T47D (cell line): ENCODE results near the gene TPPP.

Source experiments
- DNase-seq, 2 experiments: peaks; one replicate each; pipeline versions ENCODE4 v3.0.0 to v3.0.0-alpha.2; 2011 to 2012; ENCODE audit warnings: low read depth in 1 of 2, low spot score in 1 of 2
- JUND ChIP-seq: IDR thresholded peaks from 2 replicates; pipeline ENCODE4 v1.6.1; 2012; ENCODE audit warnings: low read depth
- in situ Hi-C: cut with HindIII; loops from 2 replicates; pipeline ENCODE4 v1.10.0; 2016; ENCODE audit warnings: low sequenced_read_pairs, low pct_unique_long_range_greater_than_20kb

TPPP gene

DNA sequence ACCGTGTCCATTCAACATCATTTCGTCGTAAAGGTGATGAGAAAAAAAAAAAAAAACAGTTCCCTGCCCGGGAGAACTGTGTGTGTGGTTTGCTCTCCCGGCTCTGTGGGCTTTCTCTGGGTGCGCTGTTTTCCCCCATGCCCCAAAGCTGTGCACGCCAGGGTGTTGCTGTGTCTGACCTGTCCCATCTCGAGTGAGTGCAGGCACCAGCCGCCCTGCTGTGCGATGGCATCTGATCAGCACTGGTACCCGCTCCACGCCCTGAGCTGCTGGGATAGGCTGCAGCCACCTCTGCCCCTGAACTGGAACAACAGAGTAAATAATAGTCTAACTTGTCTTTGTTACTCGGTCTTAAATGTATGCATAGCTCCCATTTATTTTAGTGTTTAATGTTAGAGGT is 47.7 kb downstream of the TPPP start:
- in situ Hi-C loops = no loop called here
- no peak for TF ChIP-seq JUND
- no peak for DNase-seq

DNA sequence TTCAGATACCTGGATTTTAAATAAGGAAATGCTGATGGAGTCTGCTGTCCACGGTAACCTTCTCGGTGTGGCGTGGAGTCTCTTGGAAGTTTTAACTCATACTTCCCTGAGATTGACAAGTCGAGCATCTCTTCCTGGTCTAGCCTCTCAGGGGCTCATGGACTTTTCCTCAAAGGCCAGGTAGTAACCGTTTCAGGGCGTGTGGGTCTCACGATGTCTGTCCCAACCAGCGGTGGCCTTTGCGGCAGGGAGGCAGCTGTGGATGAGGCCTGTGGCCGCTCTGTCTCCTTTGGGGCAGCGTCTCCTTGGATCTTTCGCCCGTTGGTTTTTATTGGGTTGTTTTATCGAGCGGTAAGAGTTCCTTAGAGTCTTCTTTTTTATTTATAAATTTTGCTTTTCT is 48.2 kb downstream of the TPPP start:
- no peak for DNase-seq
- TF ChIP-seq JUND = no peak
- in situ Hi-C loops = no loop called here

DNA sequence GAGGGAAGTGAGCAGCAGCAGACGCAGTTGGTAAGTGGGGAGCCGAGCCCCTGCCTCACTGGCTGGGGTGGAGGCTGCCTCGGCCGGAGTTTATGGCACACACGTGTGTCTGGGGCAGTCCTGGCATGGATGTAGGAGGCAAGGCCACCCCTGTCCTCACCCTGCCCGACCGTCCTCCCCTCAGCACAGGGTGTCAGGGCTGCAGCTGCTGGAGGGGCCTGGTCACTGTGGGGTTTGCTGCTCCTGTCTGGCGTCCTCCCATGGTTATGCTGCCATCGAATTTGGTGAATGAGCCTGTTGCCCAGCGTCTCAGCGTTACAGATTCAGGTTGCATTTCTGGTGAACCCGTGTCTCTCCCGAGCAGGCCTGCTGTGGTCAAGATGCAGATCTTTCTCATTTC is 48.6 kb downstream of the TPPP start:
- TF ChIP-seq JUND = no peak
- no peak for DNase-seq
- in situ Hi-C loops = no loop called here

DNA sequence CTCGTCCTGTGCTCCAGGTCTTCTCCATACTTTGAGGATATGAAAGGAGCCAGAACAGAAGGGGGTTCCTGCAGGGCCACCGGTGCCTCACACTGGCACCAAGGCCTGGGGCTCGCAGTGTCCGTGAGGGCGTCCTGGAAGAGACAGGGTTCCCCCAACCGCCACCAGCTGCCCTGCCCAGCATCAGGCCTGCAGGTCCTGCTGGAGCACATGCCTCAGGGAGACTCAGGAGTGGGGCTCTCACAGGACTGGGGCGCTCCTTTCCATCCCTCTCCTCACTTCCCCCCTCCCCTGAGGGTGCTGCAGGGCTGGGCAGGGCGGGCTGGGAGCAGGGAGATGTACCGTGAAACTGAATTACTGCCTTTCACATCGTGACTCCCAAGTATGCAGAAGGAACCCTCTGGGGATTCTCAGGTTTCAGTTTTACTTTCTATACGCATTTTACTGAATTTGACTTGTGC is 49.3 kb downstream of the TPPP start:
- DNase-seq = no peak
- in situ Hi-C loops = no loop called here
- TF ChIP-seq JUND = no peak

DNA sequence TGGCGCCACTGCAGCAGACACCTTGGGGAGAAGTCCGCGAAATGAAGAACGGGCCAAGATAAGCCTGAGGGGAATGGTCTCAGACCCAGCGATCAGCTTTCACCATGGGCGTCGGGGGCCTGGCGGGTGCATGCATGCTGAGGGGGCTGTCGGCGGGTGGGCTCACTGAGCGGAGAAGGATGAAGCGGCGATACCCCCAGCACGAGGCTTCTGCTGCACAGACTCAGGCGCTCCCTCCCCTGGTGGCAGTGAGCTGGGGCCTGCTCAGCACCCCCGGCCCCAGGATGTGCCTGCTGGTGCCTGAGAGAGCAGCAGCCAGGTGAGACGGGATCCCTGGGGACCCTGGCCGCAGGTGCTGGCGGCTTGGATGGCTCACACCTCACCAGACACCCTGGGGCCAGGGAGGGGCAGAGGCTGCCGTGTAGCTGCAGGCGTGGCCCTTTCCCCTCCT is 49.8 kb downstream of the TPPP start:
- in situ Hi-C loops = no loop called here
- TF ChIP-seq JUND = no peak

DNA sequence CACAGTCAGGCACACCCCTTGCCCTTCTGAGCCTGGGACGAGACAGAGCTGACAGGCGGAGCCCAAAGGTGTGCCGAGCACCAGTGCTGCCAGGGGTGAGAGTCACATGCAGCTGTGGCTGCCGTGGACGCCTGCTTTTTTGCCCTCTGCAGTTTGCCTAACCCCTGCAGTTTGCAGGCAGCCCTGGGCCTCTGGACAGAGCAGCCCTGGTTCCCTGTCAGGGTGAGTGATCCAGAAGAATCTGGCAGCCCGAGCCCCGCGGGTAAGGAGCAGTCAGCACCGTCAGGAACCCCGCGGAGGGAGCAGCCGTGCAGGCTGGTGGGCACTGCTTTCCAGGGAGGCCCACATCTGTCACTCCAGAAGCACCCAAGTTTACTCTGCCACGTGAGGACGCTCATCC is 50.7 kb downstream of the TPPP start:
- no peak for DNase-seq
- no peak for TF ChIP-seq JUND
- in situ Hi-C loops = no loop called here

More for the DNA sequence above, 49.8 kb downstream of the TPPP start:
- no peak for DNase-seq

DNA sequence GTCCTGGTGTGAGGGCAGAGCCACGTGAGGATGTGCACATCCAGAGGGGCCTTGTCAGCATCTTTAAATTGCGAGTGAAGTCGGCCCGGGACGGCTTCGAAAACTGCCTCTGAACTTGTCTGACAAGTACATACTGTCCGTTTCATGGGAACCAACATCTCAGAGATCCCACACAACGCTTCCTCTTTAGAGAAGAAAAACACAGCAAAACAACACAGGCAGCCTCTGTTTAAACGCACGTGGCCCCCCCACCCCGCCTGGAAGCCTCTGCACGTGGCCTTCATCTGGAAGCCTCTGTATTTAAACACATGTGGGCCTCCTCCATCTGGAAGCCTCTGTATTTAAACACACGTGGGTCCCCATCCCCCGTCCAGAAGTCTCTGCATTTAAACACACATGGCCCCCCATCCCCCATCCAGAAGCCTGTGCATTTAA is 51.8 kb downstream of the TPPP start:
- TF ChIP-seq JUND = no peak
- in situ Hi-C loops = no loop called here
- DNase-seq = no peak

DNA sequence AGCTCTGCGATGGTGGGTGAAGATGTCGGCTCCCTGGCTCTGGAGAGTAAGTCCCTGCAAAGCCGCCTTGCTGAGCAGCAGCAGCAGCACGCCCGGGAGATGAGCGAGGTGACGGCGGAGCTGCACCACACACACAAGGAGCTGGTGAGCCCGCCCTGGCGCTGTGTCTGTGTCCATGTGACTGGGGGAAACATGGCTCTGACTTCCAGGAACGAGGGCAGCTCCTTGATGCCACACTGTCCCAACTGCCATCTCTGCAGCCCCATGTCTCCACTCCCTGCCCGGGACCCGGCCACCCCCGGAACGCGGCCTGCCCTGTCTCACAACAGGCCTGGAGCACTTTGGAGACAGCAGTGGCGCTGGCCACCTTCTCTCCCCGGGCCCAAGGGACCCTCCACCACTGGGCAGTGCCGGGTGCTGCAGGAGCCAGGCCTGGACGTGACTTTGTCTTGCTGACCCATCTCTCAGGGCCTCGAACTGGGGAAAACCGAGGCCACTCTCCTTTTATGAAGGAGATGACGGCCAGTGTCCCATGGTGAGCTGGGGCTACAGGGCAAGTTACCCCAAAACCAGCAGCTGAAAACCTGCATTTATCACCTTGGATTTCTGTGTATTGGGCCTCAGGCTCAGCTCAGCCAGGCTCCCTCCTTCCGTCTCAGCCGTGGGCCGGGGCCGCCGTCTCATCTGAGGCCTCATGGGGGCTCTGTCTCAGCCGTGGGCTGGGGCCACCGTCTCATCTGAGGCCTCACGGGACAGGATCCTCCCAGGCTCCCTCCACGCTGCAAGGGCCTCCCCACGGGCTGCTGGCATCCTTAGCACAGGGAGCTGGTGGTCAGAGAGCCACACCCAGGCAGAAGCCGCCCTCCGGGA is 52.5 kb downstream of the TPPP start:
- in situ Hi-C loops = no loop called here
- DNase-seq = no peak
- no peak for TF ChIP-seq JUND

DNA sequence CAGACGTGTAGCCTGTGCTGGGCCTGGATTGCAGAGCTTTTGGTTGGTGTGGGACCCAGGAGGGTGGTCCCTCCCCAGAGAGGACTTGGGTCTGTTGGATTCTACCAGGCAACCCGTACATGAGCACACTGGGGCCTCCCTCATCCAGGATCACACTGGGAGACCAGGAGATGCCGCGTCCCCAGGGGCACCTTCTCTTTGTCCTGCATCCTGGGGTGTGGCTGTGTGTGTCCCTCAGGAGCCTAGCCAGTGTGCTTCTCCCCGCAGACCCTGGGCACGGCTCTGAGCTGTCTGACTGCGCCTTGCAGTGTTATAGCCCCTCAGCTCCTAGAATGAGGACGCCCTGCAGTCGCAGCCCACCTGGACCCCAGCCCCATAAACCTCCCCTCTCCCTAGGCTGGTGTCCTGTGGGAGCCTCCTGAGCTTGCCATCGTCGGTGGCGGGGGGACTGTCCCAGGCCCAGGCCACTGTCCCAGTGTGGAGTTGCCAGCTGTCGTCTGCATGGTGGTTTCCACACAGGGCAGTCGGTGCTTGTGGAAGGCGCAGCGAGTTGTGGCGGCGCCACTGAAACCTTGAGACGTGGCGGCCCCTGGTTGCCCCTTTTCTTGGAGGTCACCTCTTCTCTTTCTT is 53.5 kb downstream of the TPPP start:
- in situ Hi-C loops = no loop called here
- DNase-seq = no peak
- TF ChIP-seq JUND = no peak

DNA sequence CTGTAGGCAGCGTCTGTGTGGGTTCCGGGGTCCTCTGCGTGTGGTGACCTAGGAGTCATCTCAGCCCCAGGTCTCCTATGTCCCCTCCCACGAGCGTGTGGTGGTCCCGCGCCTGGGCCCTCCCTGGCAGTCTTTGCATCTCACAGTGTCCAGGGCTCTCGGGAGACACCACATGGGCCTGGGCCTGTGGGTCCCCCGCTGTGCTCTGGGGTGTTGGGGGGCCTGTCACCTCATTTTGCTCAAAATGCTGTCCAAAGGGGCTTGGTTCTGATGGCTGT is 54.0 kb downstream of the TPPP start:
- in situ Hi-C loops = no loop called here
- DNase-seq = no peak

DNA sequence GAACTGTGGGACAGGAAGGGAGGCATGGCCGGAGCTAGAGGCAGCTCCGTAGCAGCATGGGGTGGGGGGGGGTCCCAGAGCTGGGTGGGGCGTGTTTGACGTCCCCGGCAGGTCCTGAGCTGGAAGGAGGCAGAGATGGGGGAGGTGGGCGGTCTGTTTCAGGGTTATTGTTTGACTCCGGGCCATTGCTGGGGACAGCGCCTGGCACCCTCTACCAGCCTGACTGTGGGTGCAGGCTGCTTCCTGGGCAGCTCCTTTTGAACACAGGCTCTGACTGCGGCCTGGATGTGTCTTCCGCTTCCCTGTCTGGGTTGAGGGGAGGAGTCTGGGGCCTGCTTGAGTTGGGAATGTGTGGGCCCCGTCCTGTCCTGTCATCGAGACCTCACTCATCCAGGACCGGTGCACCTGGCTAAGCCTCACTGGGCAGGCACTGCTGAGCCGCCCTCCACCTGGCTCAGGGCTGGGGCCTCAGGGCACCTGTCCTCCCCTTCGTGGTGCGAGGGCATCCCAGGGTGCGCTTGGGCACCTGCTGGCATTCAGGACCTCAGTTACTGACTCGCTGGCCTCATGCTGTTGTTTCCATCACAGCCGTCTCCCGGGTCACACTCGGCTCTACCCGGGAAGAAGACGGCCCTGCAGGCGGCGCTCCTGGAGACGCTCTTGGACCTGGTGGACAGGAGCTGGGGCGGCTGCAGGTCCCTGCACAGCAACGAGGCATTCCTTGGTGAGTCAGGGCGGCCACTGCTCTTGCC is 54.5 kb downstream of the TPPP start:
- no peak for TF ChIP-seq JUND
- no peak for DNase-seq
- in situ Hi-C loops = no loop called here

More for the DNA sequence above, 54.0 kb downstream of the TPPP start:
- TF ChIP-seq JUND = no peak

DNA sequence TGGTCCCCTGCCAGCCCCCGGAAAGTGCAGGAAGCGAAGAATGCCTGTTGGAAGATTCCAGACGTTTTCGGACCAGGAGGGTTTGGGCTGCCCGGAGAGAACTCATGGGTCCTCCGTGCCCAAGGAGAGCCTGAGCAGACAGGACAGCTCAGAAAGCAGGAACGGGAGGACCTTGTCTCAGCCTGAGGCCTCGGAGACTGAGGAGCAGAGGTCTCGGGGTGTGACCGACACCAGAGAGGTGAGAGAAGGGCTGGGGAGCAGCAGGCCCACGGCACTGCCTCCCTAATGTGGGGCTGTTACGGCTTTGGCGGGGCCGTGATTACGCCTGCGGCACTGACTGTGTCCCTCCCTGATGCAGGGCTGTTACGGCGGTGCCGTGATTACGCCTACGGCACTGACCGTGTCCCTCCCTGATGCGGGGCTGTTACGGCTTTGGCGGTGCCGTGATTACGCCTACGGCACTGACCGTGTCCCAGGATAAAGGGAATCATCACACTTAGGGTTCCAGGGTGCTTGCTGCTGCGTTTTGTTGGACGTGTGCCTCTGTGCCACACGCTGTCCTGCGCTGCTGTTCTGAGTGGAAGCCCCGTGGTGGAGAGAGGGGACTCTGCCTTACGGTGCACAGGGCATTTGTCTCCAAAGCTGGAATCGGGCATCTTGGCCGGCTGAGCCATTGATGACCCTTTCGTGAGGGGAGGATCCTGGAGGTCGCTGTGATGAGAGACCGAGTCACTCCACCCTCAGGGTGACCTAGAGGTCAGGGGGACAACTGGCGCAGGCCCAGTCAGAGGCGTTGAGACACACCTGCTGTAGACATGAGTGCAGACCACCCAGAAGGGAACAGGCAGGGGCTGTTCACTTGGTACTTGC is 55.3 kb downstream of the TPPP start:
- in situ Hi-C loops = no loop called here
- no peak for TF ChIP-seq JUND

DNA sequence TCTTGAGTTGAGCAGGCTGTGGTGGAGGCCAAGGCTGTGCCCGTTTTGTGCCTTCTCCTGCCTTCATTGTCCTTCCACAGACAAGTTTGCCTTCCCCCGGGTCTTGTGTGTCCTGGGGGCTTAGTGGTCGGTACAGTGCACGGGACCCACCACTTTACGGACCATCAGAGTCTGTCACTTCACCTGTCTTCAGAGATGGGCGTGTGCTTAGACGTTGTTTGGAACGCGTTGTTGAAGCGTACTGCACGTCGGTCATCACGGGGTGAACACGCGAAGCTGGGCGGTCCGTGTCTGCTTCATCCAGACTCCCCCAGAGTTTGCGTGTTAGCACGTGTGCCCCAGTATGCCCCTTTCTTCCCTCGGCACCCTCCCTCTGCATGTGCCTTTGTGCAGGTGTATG is 56.2 kb downstream of the TPPP start:
- DNase-seq = no peak
- TF ChIP-seq JUND = no peak
- in situ Hi-C loops = no loop called here

More for the DNA sequence above, 55.3 kb downstream of the TPPP start:
- no peak for DNase-seq
